GM23338 (cell line): ENCODE results near the gene ATP8A1. TPM values are rescaled to one million over a fixed set of nuclear protein-coding genes. Genes with fewer than 3 reads are reported as not detected.

Source experiments
- ATAC-seq: fragments of 200-7000 bp; cut with Tn5 transposase; 3 replicates; pipeline ENCODE4 v1.9.1; 2020
- DNase-seq: peaks from one replicate; pipeline ENCODE4 v3.0.0-alpha.2; 2015; ENCODE audit warnings: low spot score
- H2AFZ ChIP-seq: fragments of 200-600 bp; sonication (generic); 2 replicates; pipeline ENCODE4 v1.8.0; 2016; ENCODE audit warnings: antibody characterized with exemption, mild to moderate bottlenecking, moderate library complexity
- H3F3A ChIP-seq: fragments of 200-600 bp; sonication (generic); replicated peaks from 2 replicates; pipeline ENCODE4 v1.8.0; 2017; ENCODE audit warnings: antibody characterized with exemption, mixed run types, low read depth
- H3K27ac ChIP-seq: fragments of 200-600 bp; sonication (generic); 2 replicates; pipeline ENCODE4 v1.6.1; 2016; ENCODE audit warnings: low read depth
- H3K27me3 ChIP-seq: fragments of 200-600 bp; sonication (generic); 2 replicates; pipeline ENCODE4 v1.8.0; 2016; ENCODE audit warnings: mild to moderate bottlenecking, mixed run types, moderate library complexity; ENCODE audit not compliant: insufficient read depth
- H3K36me3 ChIP-seq: fragments of 200-600 bp; sonication (generic); 2 replicates; pipeline ENCODE4 v1.8.0; 2016; ENCODE audit warnings: mild to moderate bottlenecking; ENCODE audit not compliant: insufficient read depth
- H3K4me1 ChIP-seq: fragments of 200-600 bp; sonication (generic); 2 replicates; pipeline ENCODE4 v1.8.0; 2016; ENCODE audit warnings: mild to moderate bottlenecking, moderate library complexity; ENCODE audit not compliant: insufficient read depth
- H3K4me2 ChIP-seq: fragments of 200-600 bp; sonication (generic); 2 replicates; pipeline ENCODE4 v1.7.1; 2017; ENCODE audit warnings: mixed run types
- H3K4me3 ChIP-seq: fragments of 200-600 bp; sonication (generic); 2 replicates; pipeline ENCODE4 v1.6.1; 2016; ENCODE audit warnings: mixed run types
- H3K79me2 ChIP-seq: fragments of 200-600 bp; sonication (generic); replicated peaks from 2 replicates; pipeline ENCODE4 v1.8.0; 2017; ENCODE audit warnings: mild to moderate bottlenecking; ENCODE audit not compliant: insufficient read depth
- H3K9me2 ChIP-seq: fragments of 200-600 bp; sonication (generic); 2 replicates; pipeline ENCODE4 v1.8.0; 2017; ENCODE audit not compliant: insufficient read depth
- H4K20me1 ChIP-seq: fragments of 200-600 bp; sonication (generic); replicated peaks from 2 replicates; pipeline ENCODE4 v1.8.0; 2017; ENCODE audit warnings: mild to moderate bottlenecking; ENCODE audit not compliant: insufficient read depth
- H3K27ac Mint-ChIP-seq: 2 replicates; pipeline ENCODE4 v1.8.0; 2020; ENCODE audit warnings: inconsistent platforms, mild to moderate bottlenecking, moderate library complexity, mixed read lengths
- H3K27me3 Mint-ChIP-seq: 3 replicates; pipeline ENCODE4 v1.8.0; 2022; ENCODE audit warnings: low read depth, mild to moderate bottlenecking, moderate library complexity, mixed read lengths, inconsistent platforms; ENCODE audit not compliant: insufficient read depth, poor library complexity
- H3K36me3 Mint-ChIP-seq: 3 replicates; pipeline ENCODE4 v1.8.0; 2021; ENCODE audit warnings: low read depth, mild to moderate bottlenecking, inconsistent platforms, moderate library complexity, mixed read lengths
- H3K4me1 Mint-ChIP-seq: 3 replicates; pipeline ENCODE4 v1.8.0; 2020; ENCODE audit warnings: mild to moderate bottlenecking, inconsistent platforms, mixed read lengths
- H3K4me3 Mint-ChIP-seq: 3 replicates; pipeline ENCODE4 v1.8.0; 2021; ENCODE audit warnings: moderate library complexity, mild to moderate bottlenecking, inconsistent platforms, mixed read lengths
- H3K9me3 Mint-ChIP-seq: 3 replicates; pipeline ENCODE4 v1.8.0; 2020; ENCODE audit warnings: moderate library complexity, mild to moderate bottlenecking, inconsistent platforms, mixed read lengths
- CREB1 ChIP-seq: fragments of 250-450 bp; sonication (Bioruptor Pico); IDR thresholded peaks from 2 replicates; pipeline ENCODE4 v1.5.0; 2020; ENCODE audit warnings: low read depth, mild to moderate bottlenecking, moderate library complexity
- EZH2phosphoT487 ChIP-seq: fragments of 200-600 bp; sonication (generic); IDR thresholded peaks from one replicate; pipeline ENCODE4 v1.8.1; 2018; ENCODE audit warnings: antibody characterized with exemption; ENCODE audit not compliant: unreplicated experiment
- JUNB ChIP-seq: IDR thresholded peaks from one replicate; pipeline ENCODE4 v1.6.1; 2016; ENCODE audit warnings: antibody characterized with exemption; ENCODE audit not compliant: unreplicated experiment
- NANOG ChIP-seq: IDR thresholded peaks from 2 replicates; pipeline ENCODE4 v1.6.1; 2016; ENCODE audit warnings: antibody characterized with exemption, borderline replicate concordance
- POLR2AphosphoS5 ChIP-seq: IDR thresholded peaks from 2 replicates; pipeline ENCODE4 v1.6.1; 2016; ENCODE audit warnings: antibody characterized with exemption, low read depth
- STAT1 ChIP-seq: IDR thresholded peaks from one replicate; pipeline ENCODE4 v1.6.1; 2016; ENCODE audit warnings: antibody characterized with exemption; ENCODE audit not compliant: unreplicated experiment
- ZNF114 ChIP-seq: fragments of 250-450 bp; sonication (Bioruptor Pico); IDR thresholded peaks from 2 replicates; pipeline ENCODE4 v1.5.0; 2020; ENCODE audit warnings: mild to moderate bottlenecking, moderate library complexity
- ZNF331 ChIP-seq: fragments of 250-450 bp; sonication (Bioruptor Pico); IDR thresholded peaks from 2 replicates; pipeline ENCODE4 v1.5.0; 2020; ENCODE audit warnings: low read depth, mild to moderate bottlenecking, moderate library complexity
- polyA plus RNA-seq: library from polyadenylated mRNA; unstranded; fragments of >200 nt; fragmentation: Nextera tagmentation; extraction: Ambion mirVana; gene quantifications from 2 replicates; pipeline ENCODE4 v1.2.1, GENCODE V29; 2016
- total RNA-seq: library from RNA; depleted of rRNA; stranded (reverse); fragments of >200 nt; shearing (Covaris generic); gene quantifications from 2 replicates; pipeline ENCODE4 v1.2.3, GENCODE V29; 2014
- TF ChIP-seq, protein P1 (sequence below): IDR thresholded peaks from one replicate; pipeline ENCODE4 v1.6.1; 2018; ENCODE audit warnings: antibody characterized with exemption; ENCODE audit not compliant: unreplicated experiment
- TF ChIP-seq, protein P2 (sequence below), 2 experiments: fragments of 200-600 bp in 1 of 2; sonication (generic) in 1 of 2; conservative IDR thresholded peaks; 2 replicates each; pipeline versions ENCODE4 v1.5.1 to v1.6.1; 2016 to 2017; ENCODE audit warnings: antibody characterized with exemption in 2 of 2, low read depth in 2 of 2, mild to moderate bottlenecking in 2 of 2, moderate library complexity in 1 of 2

The ATP8A1 gene
- total and polyA plus RNA-seq, 2 experiments from 2014 or later: 6.8 to 66.3 TPM

DNA sequence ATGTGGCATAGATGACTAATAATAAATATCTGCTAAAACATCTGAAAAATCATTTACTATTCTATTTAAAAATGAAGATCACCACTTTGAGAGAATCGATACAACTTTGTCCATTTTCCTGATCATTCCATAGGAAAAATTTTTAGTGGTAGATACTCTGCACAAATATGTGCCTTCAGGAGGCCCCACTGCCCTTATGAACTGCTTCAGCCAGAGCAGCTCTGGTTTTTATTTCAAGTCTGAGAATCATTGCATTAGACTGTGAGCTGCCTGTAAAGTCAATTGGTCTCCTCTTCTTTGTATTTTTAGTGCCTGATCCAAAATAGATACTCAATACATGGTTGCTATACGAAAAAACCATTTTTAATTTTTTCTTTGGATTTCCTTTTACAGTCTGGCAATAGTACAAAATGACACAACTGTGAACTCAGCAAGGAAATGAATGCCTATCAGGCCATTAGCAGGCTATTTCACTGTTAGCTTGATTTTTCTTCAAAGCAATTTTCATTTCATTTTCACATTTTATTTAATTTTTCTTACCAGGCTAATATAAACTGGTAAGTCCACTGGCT, 190.5 kb downstream of the ATP8A1 start (continued):
- TF ChIP-seq, protein P1, sequence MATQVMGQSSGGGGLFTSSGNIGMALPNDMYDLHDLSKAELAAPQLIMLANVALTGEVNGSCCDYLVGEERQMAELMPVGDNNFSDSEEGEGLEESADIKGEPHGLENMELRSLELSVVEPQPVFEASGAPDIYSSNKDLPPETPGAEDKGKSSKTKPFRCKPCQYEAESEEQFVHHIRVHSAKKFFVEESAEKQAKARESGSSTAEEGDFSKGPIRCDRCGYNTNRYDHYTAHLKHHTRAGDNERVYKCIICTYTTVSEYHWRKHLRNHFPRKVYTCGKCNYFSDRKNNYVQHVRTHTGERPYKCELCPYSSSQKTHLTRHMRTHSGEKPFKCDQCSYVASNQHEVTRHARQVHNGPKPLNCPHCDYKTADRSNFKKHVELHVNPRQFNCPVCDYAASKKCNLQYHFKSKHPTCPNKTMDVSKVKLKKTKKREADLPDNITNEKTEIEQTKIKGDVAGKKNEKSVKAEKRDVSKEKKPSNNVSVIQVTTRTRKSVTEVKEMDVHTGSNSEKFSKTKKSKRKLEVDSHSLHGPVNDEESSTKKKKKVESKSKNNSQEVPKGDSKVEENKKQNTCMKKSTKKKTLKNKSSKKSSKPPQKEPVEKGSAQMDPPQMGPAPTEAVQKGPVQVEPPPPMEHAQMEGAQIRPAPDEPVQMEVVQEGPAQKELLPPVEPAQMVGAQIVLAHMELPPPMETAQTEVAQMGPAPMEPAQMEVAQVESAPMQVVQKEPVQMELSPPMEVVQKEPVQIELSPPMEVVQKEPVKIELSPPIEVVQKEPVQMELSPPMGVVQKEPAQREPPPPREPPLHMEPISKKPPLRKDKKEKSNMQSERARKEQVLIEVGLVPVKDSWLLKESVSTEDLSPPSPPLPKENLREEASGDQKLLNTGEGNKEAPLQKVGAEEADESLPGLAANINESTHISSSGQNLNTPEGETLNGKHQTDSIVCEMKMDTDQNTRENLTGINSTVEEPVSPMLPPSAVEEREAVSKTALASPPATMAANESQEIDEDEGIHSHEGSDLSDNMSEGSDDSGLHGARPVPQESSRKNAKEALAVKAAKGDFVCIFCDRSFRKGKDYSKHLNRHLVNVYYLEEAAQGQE: no peak
- TF ChIP-seq POLR2AphosphoS5 (no peak), CREB1 (CRISPR knock-in tag) (no peak), EZH2phosphoT487 (no peak)

DNA sequence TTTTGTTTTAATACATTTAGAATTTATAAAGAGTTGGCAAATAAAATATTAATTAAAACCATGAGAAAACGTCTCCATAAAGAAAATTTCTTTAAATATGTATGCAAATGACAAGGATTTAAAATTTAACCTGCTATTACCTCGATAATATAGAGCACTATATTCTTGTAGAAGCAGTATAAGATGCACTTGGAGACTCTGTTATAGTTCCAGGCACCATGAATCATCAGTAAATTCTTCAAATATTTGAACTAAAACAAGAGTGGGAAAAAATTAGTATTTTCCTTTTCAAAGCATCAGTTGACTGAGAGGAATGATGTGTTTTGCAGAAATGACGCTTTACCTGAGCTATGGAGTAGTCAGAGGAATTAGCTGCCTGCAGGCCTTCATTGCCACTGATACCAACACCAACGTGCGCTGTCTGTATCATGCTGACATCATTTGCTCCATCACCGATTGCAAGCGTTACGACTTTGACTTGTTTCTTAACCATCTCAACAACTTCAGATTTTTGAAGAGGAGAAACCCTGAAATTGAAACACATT, 192.3 kb downstream of the ATP8A1 start:
- H3K4me1 Mint-ChIP-seq: peaks cover 19% of the 10 kb centered on the region
- Histone ChIP-seq H3K27ac (0 out of 2 replicates have a peak overlapping the region, but pooled peaks have one; percentile 37), H4K20me1 (no peaks in the 10 kb centered on the region), H3K9me2 (no peaks in the 10 kb centered on the region), H3K36me3 (no peaks in the 10 kb centered on the region), H3K79me2 (no peaks in the 10 kb centered on the region), H3F3A (no peaks in the 10 kb centered on the region), H3K4me2 (no peak overlapping the region), H3K4me3 (no peak overlapping the region), H3K27me3 (no peaks in the 10 kb centered on the region), H2AFZ (no peak overlapping the region), H3K4me1 (peaks cover 11% of the 10 kb centered on the region; the same call in 1 of the 2 replicates)
- no peak overlapping the region for H3K27ac Mint-ChIP-seq
- H3K4me3 Mint-ChIP-seq: no peak overlapping the region
- ATAC-seq (no peak), DNase-seq (no peak)
- peaks cover 2% of the 10 kb centered on the region for H3K27me3 Mint-ChIP-seq
- peaks cover 36% of the 10 kb centered on the region for H3K36me3 Mint-ChIP-seq
- H3K9me3 Mint-ChIP-seq: peaks cover 2% of the 10 kb centered on the region; the same call in 2 of the 3 replicates
- TF ChIP-seq ZNF331: no peak
- TF ChIP-seq POLR2AphosphoS5: no peak
- TF ChIP-seq JUNB: no peak
- no peak for TF ChIP-seq ZNF114 (CRISPR knock-in tag)
- TF ChIP-seq NANOG: no peak
- TF ChIP-seq STAT1: no peak
- TF ChIP-seq CREB1 (CRISPR knock-in tag): no peak
- TF ChIP-seq, protein P1: no peak
- TF ChIP-seq, protein P2, sequence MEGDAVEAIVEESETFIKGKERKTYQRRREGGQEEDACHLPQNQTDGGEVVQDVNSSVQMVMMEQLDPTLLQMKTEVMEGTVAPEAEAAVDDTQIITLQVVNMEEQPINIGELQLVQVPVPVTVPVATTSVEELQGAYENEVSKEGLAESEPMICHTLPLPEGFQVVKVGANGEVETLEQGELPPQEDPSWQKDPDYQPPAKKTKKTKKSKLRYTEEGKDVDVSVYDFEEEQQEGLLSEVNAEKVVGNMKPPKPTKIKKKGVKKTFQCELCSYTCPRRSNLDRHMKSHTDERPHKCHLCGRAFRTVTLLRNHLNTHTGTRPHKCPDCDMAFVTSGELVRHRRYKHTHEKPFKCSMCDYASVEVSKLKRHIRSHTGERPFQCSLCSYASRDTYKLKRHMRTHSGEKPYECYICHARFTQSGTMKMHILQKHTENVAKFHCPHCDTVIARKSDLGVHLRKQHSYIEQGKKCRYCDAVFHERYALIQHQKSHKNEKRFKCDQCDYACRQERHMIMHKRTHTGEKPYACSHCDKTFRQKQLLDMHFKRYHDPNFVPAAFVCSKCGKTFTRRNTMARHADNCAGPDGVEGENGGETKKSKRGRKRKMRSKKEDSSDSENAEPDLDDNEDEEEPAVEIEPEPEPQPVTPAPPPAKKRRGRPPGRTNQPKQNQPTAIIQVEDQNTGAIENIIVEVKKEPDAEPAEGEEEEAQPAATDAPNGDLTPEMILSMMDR (conservative IDR thresholded peaks at IDR 0.05; ENCODE audit: low read depth in 2 of 2): no peak
